ENCODE measurements around the gene SYTL5. TPM values are rescaled to one million over a fixed set of nuclear protein-coding genes. Genes with fewer than 3 reads are reported as not detected.

The SYTL5 gene
- total and polyA plus RNA-seq, 2 of the 4 experiments (the other 2 are of a cell fraction), result 0.19 to 0.54 TPM

DNA sequence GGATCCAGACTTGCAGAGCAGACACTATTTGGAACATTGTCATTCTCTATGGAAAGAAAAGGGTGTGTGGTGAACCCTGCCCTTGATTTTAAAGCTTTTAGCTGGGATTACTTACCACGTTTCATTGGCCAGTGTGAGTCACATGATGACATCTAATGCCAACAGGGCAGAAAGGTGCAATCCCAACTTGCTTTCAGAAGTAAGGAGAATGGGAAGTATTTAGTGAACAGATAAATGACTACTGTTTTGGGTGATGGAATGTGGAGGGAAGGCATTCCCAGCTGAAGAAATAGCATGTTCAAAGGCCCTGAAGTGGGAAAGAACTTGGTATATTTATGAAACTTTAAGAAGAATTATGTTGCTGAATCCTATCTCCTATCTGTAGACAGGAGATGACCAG is 44.5 kb downstream of the SYTL5 start:
- Histone ChIP-seq H2AK5ac (ENCODE audit: low read depth, low read length) (no peak overlapping the region), H3K27ac (ENCODE audit: insufficient read depth, low read length) (no peak overlapping the region), H3K9me3 (ENCODE audit: control insufficient read depth, insufficient read depth, low read length) (0 out of 2 replicates have a peak, but pooled peaks cover 2% of the 10 kb centered on the region), H3K56ac (ENCODE audit: extremely low read depth, insufficient read depth, low read length) (no peak overlapping the region), H3K4me2 (ENCODE audit: low read depth, low read length) (no peak overlapping the region), H3K79me1 (ENCODE audit: low read depth in 1 of 2, low read length in 2 of 2) (no peaks in the 10 kb centered on the region), H2AK9ac (replicated peaks; ENCODE audit: low read depth, low read length, poor library complexity) (no peak overlapping the region), H3K9me1 (ENCODE audit: insufficient read depth, low read length) (0 out of 2 replicates have a peak, but pooled peaks cover 4% of the 10 kb centered on the region), H2BK15ac (ENCODE audit: low read depth, low read length) (no peak overlapping the region), H2BK5ac (ENCODE audit: low read depth, low read length, poor library complexity, severe bottlenecking) (no peak overlapping the region), H2BK20ac (ENCODE audit: low read depth, low read length) (no peak overlapping the region), H2AFZ (replicated peaks; ENCODE audit: low read length, poor library complexity) (no peak overlapping the region), H4K20me1 (ENCODE audit: insufficient read depth, low read length) (no peaks in the 10 kb centered on the region), H2BK120ac (ENCODE audit: low read depth, low read length) (no peak overlapping the region), H3K36me3 (ENCODE audit: control insufficient read depth, insufficient read depth, low read length) (no peaks in the 10 kb centered on the region), H3K4me1 (ENCODE audit: control insufficient read depth, insufficient read depth, low read length) (peaks cover 2% of the 10 kb centered on the region; the same call in 1 of the 2 replicates), H3K18ac (ENCODE audit: low read depth, low read length) (no peak overlapping the region), H4K91ac (ENCODE audit: insufficient read depth, low read depth, low read length) (no peak overlapping the region), H3K4ac (ENCODE audit: low read depth, low read length) (no peak overlapping the region), H4K5ac (ENCODE audit: low read depth, low read length) (no peak overlapping the region), H3K14ac (replicated peaks; ENCODE audit: low read depth, low read length) (no peak overlapping the region), H3K27me3 (ENCODE audit: control insufficient read depth, insufficient read depth, low read length) (no peaks in the 10 kb centered on the region), H3K23ac (ENCODE audit: low read depth, low read length) (no peak overlapping the region), H3K4me3 (ENCODE audit: insufficient read depth, low read depth, low read length) (no peak overlapping the region), H4K8ac (ENCODE audit: low read depth in 2 of 2, low read length in 2 of 2) (no peak overlapping the region), H3K9ac (ENCODE audit: low read depth, low read length) (no peak overlapping the region)
- no TSS peak for BruUV-seq (replicated peaks)
- intact Hi-C loops (cut with micrococcal nuclease), result no loop called here
- ATAC-seq (ENCODE audit: low read depth) (no peak), DNase-seq (no peak)
- ChIA-PET CTCF (no interaction called here), POLR2A (ENCODE audit: unreplicated experiment) (no interaction called here)
- WGBS, 2 experiments (ENCODE audit: extremely low coverage in 2 of 2, insufficient read length in 1 of 2), result 50% methylated on average over 1 of the region's 1 CpG; no CpG with 5 or more reads in 1 of the 2 experiments
- in situ Hi-C loops (cut with MboI; ENCODE audit: low sequenced_read_pairs), result no loop called here
- dilution Hi-C loops (cut with HindIII; ENCODE audit: low sequenced_read_pairs, unreplicated experiment), result no loop called here
- TF ChIP-seq SMC3 (IDR thresholded peaks at IDR 0.05; ENCODE audit: low read depth, low read length), result no peak
- TF ChIP-seq, protein P1, sequence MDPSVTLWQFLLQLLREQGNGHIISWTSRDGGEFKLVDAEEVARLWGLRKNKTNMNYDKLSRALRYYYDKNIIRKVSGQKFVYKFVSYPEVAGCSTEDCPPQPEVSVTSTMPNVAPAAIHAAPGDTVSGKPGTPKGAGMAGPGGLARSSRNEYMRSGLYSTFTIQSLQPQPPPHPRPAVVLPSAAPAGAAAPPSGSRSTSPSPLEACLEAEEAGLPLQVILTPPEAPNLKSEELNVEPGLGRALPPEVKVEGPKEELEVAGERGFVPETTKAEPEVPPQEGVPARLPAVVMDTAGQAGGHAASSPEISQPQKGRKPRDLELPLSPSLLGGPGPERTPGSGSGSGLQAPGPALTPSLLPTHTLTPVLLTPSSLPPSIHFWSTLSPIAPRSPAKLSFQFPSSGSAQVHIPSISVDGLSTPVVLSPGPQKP (IDR thresholded peaks at IDR 0.05; ENCODE audit: borderline replicate concordance, low read depth, low read length), result no peak
- TF ChIP-seq CEBPB (IDR thresholded peaks at IDR 0.05; ENCODE audit: low read depth, low read length), result no peak
- TF ChIP-seq MAZ (IDR thresholded peaks at IDR 0.05; ENCODE audit: borderline replicate concordance, low read depth, low read length), result no peak
- TF ChIP-seq CHD1 (IDR thresholded peaks at IDR 0.05; ENCODE audit: low read depth, low read length), result no peak
- no peak for TF ChIP-seq MAFK (IDR thresholded peaks at IDR 0.05; ENCODE audit: low read depth, low read length)
- no peak for TF ChIP-seq NFE2L2 (IDR thresholded peaks at IDR 0.05; ENCODE audit: low read depth, low read length)
- no peak for TF ChIP-seq POLR2A (IDR thresholded peaks at IDR 0.05; ENCODE audit: low read depth, low read length)
- no peak for TF ChIP-seq FOS (IDR thresholded peaks at IDR 0.05; ENCODE audit: low read depth, low read length)
- no peak for TF ChIP-seq BHLHE40 (IDR thresholded peaks at IDR 0.05; ENCODE audit: low read depth, low read length)
- TF ChIP-seq, protein P2, sequence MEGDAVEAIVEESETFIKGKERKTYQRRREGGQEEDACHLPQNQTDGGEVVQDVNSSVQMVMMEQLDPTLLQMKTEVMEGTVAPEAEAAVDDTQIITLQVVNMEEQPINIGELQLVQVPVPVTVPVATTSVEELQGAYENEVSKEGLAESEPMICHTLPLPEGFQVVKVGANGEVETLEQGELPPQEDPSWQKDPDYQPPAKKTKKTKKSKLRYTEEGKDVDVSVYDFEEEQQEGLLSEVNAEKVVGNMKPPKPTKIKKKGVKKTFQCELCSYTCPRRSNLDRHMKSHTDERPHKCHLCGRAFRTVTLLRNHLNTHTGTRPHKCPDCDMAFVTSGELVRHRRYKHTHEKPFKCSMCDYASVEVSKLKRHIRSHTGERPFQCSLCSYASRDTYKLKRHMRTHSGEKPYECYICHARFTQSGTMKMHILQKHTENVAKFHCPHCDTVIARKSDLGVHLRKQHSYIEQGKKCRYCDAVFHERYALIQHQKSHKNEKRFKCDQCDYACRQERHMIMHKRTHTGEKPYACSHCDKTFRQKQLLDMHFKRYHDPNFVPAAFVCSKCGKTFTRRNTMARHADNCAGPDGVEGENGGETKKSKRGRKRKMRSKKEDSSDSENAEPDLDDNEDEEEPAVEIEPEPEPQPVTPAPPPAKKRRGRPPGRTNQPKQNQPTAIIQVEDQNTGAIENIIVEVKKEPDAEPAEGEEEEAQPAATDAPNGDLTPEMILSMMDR (conservative IDR thresholded peaks at IDR 0.05; ENCODE audit: low read depth, low read length), result no peak
- TF ChIP-seq RCOR1 (IDR thresholded peaks at IDR 0.05; ENCODE audit: insufficient replicate concordance, low read length), result no peak
- TF ChIP-seq MXI1 (IDR thresholded peaks at IDR 0.05; ENCODE audit: borderline replicate concordance, low read depth, low read length), result no peak
- no peak for TF ChIP-seq USF2 (IDR thresholded peaks at IDR 0.05; ENCODE audit: low read depth, low read length)

Data from IMR-90 (cell line).